ENCODE results near the gene ST13.
"Not testable (repeated sequence)": the region's sequence is repeated elsewhere in the genome, so short reads cannot be mapped to it uniquely, and the experiment has no call there.

The ST13 gene

GRCh38 chr22:40856513-40857308 lies at the start of gene ST13, which contains the start of gene XPNPEP3:
ST13 (minus strand) TSS chr22:40856639; CDS start chr22:40856540, 99 bp downstream.
XPNPEP3 (plus strand) TSS chr22:40857148; CDS start chr22:40857182, 34 bp downstream.
- peak; percentile 99 for DNase-seq (ENCODE audit: low spot score)

GRCh38 chr22:40904101-40904500 lies 47.7 kb upstream of the ST13 start:
- DNase-seq (ENCODE audit: low spot score), result no peak

- DNase-seq (ENCODE audit: low spot score), result peak; percentile 87
Measured at GRCh38 chr22:40898850-40899357, 42.5 kb upstream of the ST13 start.

- DNase-seq (ENCODE audit: low spot score), result no peak
Measured at GRCh38 chr22:40894417-40894816, 38.0 kb upstream of the ST13 start.

GRCh38 chr22:40890881-40891280 lies 34.4 kb upstream of the ST13 start:
- DNase-seq (ENCODE audit: low spot score), result no peak

- DNase-seq (ENCODE audit: low spot score), result no peak
Measured at GRCh38 chr22:40889116-40889515, 32.7 kb upstream of the ST13 start.

- DNase-seq (ENCODE audit: low spot score), result no peak
Measured at GRCh38 chr22:40878922-40879321, 22.5 kb upstream of the ST13 start.

GRCh38 chr22:40877488-40877887 lies 21.0 kb upstream of the ST13 start:
- DNase-seq (ENCODE audit: low spot score), result no peak

- DNase-seq (ENCODE audit: low spot score), result no peak
Measured at GRCh38 chr22:40876907-40877306, 20.5 kb upstream of the ST13 start.

GRCh38 chr22:40875111-40875510 lies 18.7 kb upstream of the ST13 start:
- no peak for DNase-seq (ENCODE audit: low spot score)

GRCh38 chr22:40874016-40874415 lies 17.6 kb upstream of the ST13 start:
- DNase-seq (ENCODE audit: low spot score), result no peak

GRCh38 chr22:40868379-40868778 lies 11.9 kb upstream of the ST13 start:
- DNase-seq (ENCODE audit: low spot score), result not testable (repeated sequence)

- DNase-seq (ENCODE audit: low spot score), result no peak
Measured at GRCh38 chr22:40867109-40867508, 10.7 kb upstream of the ST13 start.

- no peak for DNase-seq (ENCODE audit: low spot score)
Measured at GRCh38 chr22:40862537-40862936, 6.1 kb upstream of the ST13 start.

- no peak for DNase-seq (ENCODE audit: low spot score)
Measured at GRCh38 chr22:40862013-40862412, 5.6 kb upstream of the ST13 start, which contains the start of gene DNAJB7. DNAJB7 (minus strand) TSS chr22:40862113; CDS start chr22:40861994, 119 bp downstream.

- DNase-seq (ENCODE audit: low spot score), result no peak
Measured at GRCh38 chr22:40857309-40857855, 943 bp upstream of the ST13 start.

- no peak for DNase-seq (ENCODE audit: low spot score)
Measured at GRCh38 chr22:40855979-40856512, 393 bp downstream of the ST13 start.

GRCh38 chr22:40855071-40855978 lies 1.1 kb downstream of the ST13 start:
- peak; percentile 90 for DNase-seq (ENCODE audit: low spot score)

GRCh38 chr22:40853961-40854360 lies 2.5 kb downstream of the ST13 start:
- no peak for DNase-seq (ENCODE audit: low spot score)

GRCh38 chr22:40853333-40853732 lies 3.1 kb downstream of the ST13 start:
- DNase-seq (ENCODE audit: low spot score), result no peak

GRCh38 chr22:40845816-40846215 lies 10.6 kb downstream of the ST13 start:
- DNase-seq (ENCODE audit: low spot score), result not testable (repeated sequence)

- no peak for DNase-seq (ENCODE audit: low spot score)
Measured at GRCh38 chr22:40844951-40845350, 11.5 kb downstream of the ST13 start.
